GM12878 (cell line): ENCODE measurements around the gene PCCA. TPM values are rescaled to one million over a fixed set of nuclear protein-coding genes. Genes with fewer than 3 reads are reported as not detected.
A peak's percentile ranks its signal among the peaks of the same experiment; 100 is the strongest.

Source experiments
- ATAC-seq: fragments of 200-7000 bp; cut with Tn5 transposase; 3 replicates; pipeline ENCODE4 v1.9.1; 2020; ENCODE audit warnings: mild to moderate bottlenecking, moderate library complexity
- BruUV-seq: library from RNA; stranded (reverse); fragments of 400-500 nt; replicated peaks from 2 replicates; lab custom pipeline; 2021; lab: Mats Ljungman, UMichigan
- CTCF ChIA-PET: fragments of 300-600 bp; sonication (Branson Sonifier 250); formaldehyde crosslinking; extraction: SDS; loops from one replicate; lab custom pipeline; 2021; ENCODE audit warnings: inconsistent platforms; lab: Yijun Ruan, JAX
- POLR2A ChIA-PET: fragments of 350-600 bp; formaldehyde crosslinking; extraction: SDS; loops from one replicate; lab custom pipeline; 2021; ENCODE audit warnings: inconsistent platforms; lab: Charles Lee
- RAD21 ChIA-PET: fragments of 300-600 bp; sonication (Branson Sonifier 250); formaldehyde crosslinking; loops from one replicate; lab custom pipeline; 2023; ENCODE audit warnings: antibody characterized with exemption; ENCODE audit not compliant: unreplicated experiment; lab: Charles Lee
- SMC1A ChIA-PET: fragments of 300-600 bp; sonication (Branson Sonifier 250); formaldehyde crosslinking; loops from one replicate; lab custom pipeline; 2023; ENCODE audit not compliant: unreplicated experiment, uncharacterized antibody; lab: Charles Lee
- DNase-seq: peaks from one replicate; pipeline ENCODE4 v3.0.0-alpha.2; 2011; ENCODE audit warnings: low read depth, low spot score
- FAIRE-seq: peaks from 3 replicates; lab custom pipeline; 2011; peaks lifted over from hg19 to GRCh38; lab: Jason Lieb, UNC
- H2AFZ ChIP-seq: 2 replicates; pipeline ENCODE4 v1.6.0; 2011; ENCODE audit warnings: low read depth, low read length, control low read depth; ENCODE audit not compliant: control insufficient read depth
- H3K27ac ChIP-seq: 2 replicates; pipeline ENCODE4 v1.5.1; 2011; ENCODE audit warnings: control low read depth; ENCODE audit not compliant: control insufficient read depth, insufficient read depth
- H3K27me3 ChIP-seq, 2 experiments: replicated peaks in 1 of 2; 2 replicates each; pipeline versions ENCODE4 v1.6.0 to v1.6.1; 2011; ENCODE audit warnings: low read length in 1 of 2; ENCODE audit not compliant: control insufficient read depth in 2 of 2, insufficient read depth in 2 of 2
- H3K36me3 ChIP-seq, 2 experiments: 2 replicates each; pipeline ENCODE4 v1.5.1; 2011; ENCODE audit warnings: low read length in 1 of 2; ENCODE audit not compliant: control insufficient read depth in 2 of 2, insufficient read depth in 2 of 2
- H3K4me1 ChIP-seq: 2 replicates; pipeline ENCODE4 v1.6.1; 2011; ENCODE audit warnings: mild to moderate bottlenecking, low read length, moderate library complexity, mixed read lengths; ENCODE audit not compliant: control insufficient read depth, insufficient read depth
- H3K4me2 ChIP-seq: 2 replicates; pipeline ENCODE4 v1.6.0; 2011; ENCODE audit warnings: control low read depth; ENCODE audit not compliant: control insufficient read depth, insufficient read depth
- H3K4me3 ChIP-seq: fragments of 200-600 bp; sonication (generic); 2 replicates; pipeline ENCODE4 v1.5.1; 2016
- H3K79me2 ChIP-seq: 2 replicates; pipeline ENCODE4 v1.6.0; 2011; ENCODE audit warnings: low read length; ENCODE audit not compliant: control insufficient read depth, insufficient read depth
- H3K9ac ChIP-seq: 2 replicates; pipeline ENCODE4 v1.8.0; 2011; ENCODE audit warnings: low read length, control low read depth, mixed read lengths; ENCODE audit not compliant: control insufficient read depth, insufficient read depth
- H3K9me3 ChIP-seq: replicated peaks from 3 replicates; pipeline ENCODE4 v1.5.1; 2011; ENCODE audit warnings: mild to moderate bottlenecking, low read length; ENCODE audit not compliant: control insufficient read depth, insufficient read depth
- H4K20me1 ChIP-seq: 2 replicates; pipeline ENCODE4 v1.6.0; 2011; ENCODE audit not compliant: control insufficient read depth, insufficient read depth
- BMI1 ChIP-seq: fragments of 450-650 bp; IDR thresholded peaks from 2 replicates; pipeline ENCODE4 v1.6.1; 2016; ENCODE audit warnings: mild to moderate bottlenecking, moderate library complexity, borderline replicate concordance
- CHD2 ChIP-seq: IDR thresholded peaks from 2 replicates; pipeline ENCODE4 v1.6.1; 2011; ENCODE audit warnings: low read depth, low read length, improper control_type of control experiment, borderline replicate concordance
- CREB1 ChIP-seq: IDR thresholded peaks from 2 replicates; pipeline ENCODE4 v1.6.1; 2012; ENCODE audit warnings: low read depth, mild to moderate bottlenecking, inconsistent platforms
- ESRRA ChIP-seq: IDR thresholded peaks from 2 replicates; pipeline ENCODE4 v1.6.1; 2012; ENCODE audit warnings: mild to moderate bottlenecking, low read length, improper control_type of control experiment
- IKZF2 ChIP-seq, 2 experiments: fragments of 450-650 bp; IDR thresholded peaks; 2 replicates each; pipeline ENCODE4 v1.6.1; 2017; ENCODE audit warnings: mild to moderate bottlenecking in 2 of 2, moderate library complexity in 2 of 2
- KLF5 ChIP-seq: fragments of 450-650 bp; IDR thresholded peaks from 2 replicates; pipeline ENCODE4 v1.6.1; 2014; ENCODE audit warnings: mild to moderate bottlenecking; ENCODE audit not compliant: partially characterized antibody
- NR2C1 ChIP-seq: fragments of 450-650 bp; IDR thresholded peaks from 2 replicates; pipeline ENCODE4 v1.6.1; 2017; ENCODE audit warnings: antibody characterized with exemption, mild to moderate bottlenecking, moderate library complexity
- PML ChIP-seq: IDR thresholded peaks from 2 replicates; pipeline ENCODE4 v1.6.1; 2012; ENCODE audit warnings: low read length, inconsistent platforms
- SIN3A ChIP-seq: IDR thresholded peaks from 2 replicates; pipeline ENCODE4 v1.6.1; 2012; ENCODE audit warnings: low read depth, low read length, improper control_type of control experiment
- SRF ChIP-seq, 2 experiments: IDR thresholded peaks; 2 replicates each; pipeline ENCODE4 v1.6.1; 2011; ENCODE audit warnings: low read depth in 2 of 2, low read length in 2 of 2, mild to moderate bottlenecking in 1 of 2, moderate library complexity in 1 of 2
- TARDBP ChIP-seq: IDR thresholded peaks from 2 replicates; pipeline ENCODE4 v1.6.1; 2016; ENCODE audit warnings: borderline replicate concordance
- TBL1XR1 ChIP-seq: IDR thresholded peaks from 2 replicates; pipeline ENCODE4 v1.6.1; 2012; ENCODE audit warnings: low read depth, low read length, improper control_type of control experiment
- ZBTB40 ChIP-seq: fragments of 450-650 bp; IDR thresholded peaks from 2 replicates; pipeline ENCODE4 v1.6.1; 2016; ENCODE audit warnings: mild to moderate bottlenecking, moderate library complexity, borderline replicate concordance
- WGBS: methylation state at CpG from one replicate; pipeline ENCODE4 v1.1.6; 2016; ENCODE audit warnings: low lambda C conversion rate; ENCODE audit not compliant: insufficient replicate concordance, insufficient coverage; ENCODE audit errors: missing lambda C conversion rate; 5-methylcytosine and 5-hydroxymethylcytosine counted together
- in situ Hi-C: fragments of 300-500 bp; cut with MboI; formaldehyde crosslinking; loops from 9 replicates; pipeline ENCODE4 v1.14.3; 2018; ENCODE audit warnings: mixed read lengths
- intact Hi-C: fragments of 100-400 bp; cut with micrococcal nuclease; formaldehyde crosslinking; loops from one replicate; pipeline ENCODE4 v1.14.2; 2022; ENCODE audit not compliant: unreplicated experiment
- polyA plus RNA-seq, 11 experiments: library from polyadenylated mRNA; depleted of rRNA in 4 of 11; unstranded in 6 of 11; stranded (reverse) in 5 of 11; fragments of >200 nt; fragmentation: Nextera tagmentation in 4 of 11; fragmentation: Illumina TruSeq in 1 of 11; extraction: Ambion mirVana in 4 of 11; extraction: Trizol in 1 of 11; gene quantifications; 1 replicate in 1 of 11; 2 replicates in 10 of 11; pipeline versions ENCODE4 v1.2.1 to v1.2.3, GENCODE V29; 2011 to 2016; ENCODE audit warnings: inconsistent platforms in 2 of 11, missing spikeins in 2 of 11, low read depth in 1 of 11
- total RNA-seq, 4 experiments: library from RNA; depleted of rRNA in 3 of 4; stranded (reverse); fragments of >200 nt in 3 of 4; fragmentation: Illumina TruSeq in 1 of 4; extraction: Trizol in 1 of 4; gene quantifications; 2 replicates each; pipeline versions ENCODE4 v1.2.1 to v1.2.3, GENCODE V29; 2013 to 2021
- TF ChIP-seq, protein P1 (sequence below): IDR thresholded peaks from 2 replicates; pipeline ENCODE4 v1.6.1; 2012; ENCODE audit warnings: mild to moderate bottlenecking, low read depth, low read length
- TF ChIP-seq, protein P2 (sequence below): fragments of 450-650 bp; conservative IDR thresholded peaks from 2 replicates; pipeline ENCODE4 v1.6.1; 2017; ENCODE audit warnings: mild to moderate bottlenecking, moderate library complexity

The PCCA gene
- total and polyA plus RNA-seq, 10 of the 15 experiments (the other 5 are each of a cell fraction or from before 2014, with no cell fraction given) = 5.9 to 18.2 (median 12.4) TPM

- Histone ChIP-seq H2AFZ (peak overlapping the region; percentile 92), H3K4me1 (no peaks in the 10 kb centered on the region), H3K79me2 (peaks cover 11% of the 10 kb centered on the region), H3K4me3 (peak overlapping the region; percentile 95), H3K27ac (peak overlapping the region; percentile 76), H3K9me3 (no peaks in the 10 kb centered on the region), H3K36me3 (no peaks in the 10 kb centered on the region), H3K9ac (peak overlapping the region; percentile 79), H3K27me3 (no peaks in the 10 kb centered on the region), H4K20me1 (no peaks in the 10 kb centered on the region), H3K4me2 (peak overlapping the region; percentile 48)
- WGBS = 8% methylated on average over 13 of the region's 13 CpGs
- intact Hi-C loops (no loop called here), in situ Hi-C loops (no loop called here)
- RAD21 ChIA-PET = interaction anchor here (1.3 kb wide), 1 partner anchor 9 kb away, joined by 4 read pairs; no protein-coding TSS in a partner anchor
- POLR2A ChIA-PET = interaction anchor here (0.6 to 1.5 kb wide), 3 partner anchors 9 to 20 kb away, joined by 3 to 6 read pairs (median 4); no protein-coding TSS in a partner anchor
- no peak for FAIRE-seq
- CTCF ChIA-PET = interaction anchor here (0.7 to 1.6 kb wide), 5 partner anchors 106 to 482 kb away, joined by 3 to 5 read pairs (median 3); no protein-coding TSS in a partner anchor
- no peak for DNase-seq
- ATAC-seq = peak; percentile 53
- no TSS peak for BruUV-seq
- SMC1A ChIA-PET = interaction anchor here (0.7 to 1.7 kb wide), 6 partner anchors 9 to 41 kb away, joined by 3 read pairs; no protein-coding TSS in a partner anchor
- TF ChIP-seq TBL1XR1 (no peak), ESRRA (no peak), CHD2 (no peak), CREB1 (no peak), SRF (IDR thresholded peaks at IDR 0.05; ENCODE audit: low read depth in 2 of 2, low read length in 2 of 2) (no peak), NR2C1 (no peak), KLF5 (no peak), IKZF2 (IDR thresholded peaks at IDR 0.05) (0 out of 4 replicates have a peak, but pooled peaks of 1 of the 2 experiments have one; percentile 1), PML (no peak), SIN3A (0 out of 2 replicates have a peak, but pooled peaks have one; percentile 3), BMI1 (no peak), ZBTB40 (no peak), TARDBP (no peak)
- TF ChIP-seq, protein P1, sequence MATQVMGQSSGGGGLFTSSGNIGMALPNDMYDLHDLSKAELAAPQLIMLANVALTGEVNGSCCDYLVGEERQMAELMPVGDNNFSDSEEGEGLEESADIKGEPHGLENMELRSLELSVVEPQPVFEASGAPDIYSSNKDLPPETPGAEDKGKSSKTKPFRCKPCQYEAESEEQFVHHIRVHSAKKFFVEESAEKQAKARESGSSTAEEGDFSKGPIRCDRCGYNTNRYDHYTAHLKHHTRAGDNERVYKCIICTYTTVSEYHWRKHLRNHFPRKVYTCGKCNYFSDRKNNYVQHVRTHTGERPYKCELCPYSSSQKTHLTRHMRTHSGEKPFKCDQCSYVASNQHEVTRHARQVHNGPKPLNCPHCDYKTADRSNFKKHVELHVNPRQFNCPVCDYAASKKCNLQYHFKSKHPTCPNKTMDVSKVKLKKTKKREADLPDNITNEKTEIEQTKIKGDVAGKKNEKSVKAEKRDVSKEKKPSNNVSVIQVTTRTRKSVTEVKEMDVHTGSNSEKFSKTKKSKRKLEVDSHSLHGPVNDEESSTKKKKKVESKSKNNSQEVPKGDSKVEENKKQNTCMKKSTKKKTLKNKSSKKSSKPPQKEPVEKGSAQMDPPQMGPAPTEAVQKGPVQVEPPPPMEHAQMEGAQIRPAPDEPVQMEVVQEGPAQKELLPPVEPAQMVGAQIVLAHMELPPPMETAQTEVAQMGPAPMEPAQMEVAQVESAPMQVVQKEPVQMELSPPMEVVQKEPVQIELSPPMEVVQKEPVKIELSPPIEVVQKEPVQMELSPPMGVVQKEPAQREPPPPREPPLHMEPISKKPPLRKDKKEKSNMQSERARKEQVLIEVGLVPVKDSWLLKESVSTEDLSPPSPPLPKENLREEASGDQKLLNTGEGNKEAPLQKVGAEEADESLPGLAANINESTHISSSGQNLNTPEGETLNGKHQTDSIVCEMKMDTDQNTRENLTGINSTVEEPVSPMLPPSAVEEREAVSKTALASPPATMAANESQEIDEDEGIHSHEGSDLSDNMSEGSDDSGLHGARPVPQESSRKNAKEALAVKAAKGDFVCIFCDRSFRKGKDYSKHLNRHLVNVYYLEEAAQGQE = no peak
- TF ChIP-seq, protein P2, sequence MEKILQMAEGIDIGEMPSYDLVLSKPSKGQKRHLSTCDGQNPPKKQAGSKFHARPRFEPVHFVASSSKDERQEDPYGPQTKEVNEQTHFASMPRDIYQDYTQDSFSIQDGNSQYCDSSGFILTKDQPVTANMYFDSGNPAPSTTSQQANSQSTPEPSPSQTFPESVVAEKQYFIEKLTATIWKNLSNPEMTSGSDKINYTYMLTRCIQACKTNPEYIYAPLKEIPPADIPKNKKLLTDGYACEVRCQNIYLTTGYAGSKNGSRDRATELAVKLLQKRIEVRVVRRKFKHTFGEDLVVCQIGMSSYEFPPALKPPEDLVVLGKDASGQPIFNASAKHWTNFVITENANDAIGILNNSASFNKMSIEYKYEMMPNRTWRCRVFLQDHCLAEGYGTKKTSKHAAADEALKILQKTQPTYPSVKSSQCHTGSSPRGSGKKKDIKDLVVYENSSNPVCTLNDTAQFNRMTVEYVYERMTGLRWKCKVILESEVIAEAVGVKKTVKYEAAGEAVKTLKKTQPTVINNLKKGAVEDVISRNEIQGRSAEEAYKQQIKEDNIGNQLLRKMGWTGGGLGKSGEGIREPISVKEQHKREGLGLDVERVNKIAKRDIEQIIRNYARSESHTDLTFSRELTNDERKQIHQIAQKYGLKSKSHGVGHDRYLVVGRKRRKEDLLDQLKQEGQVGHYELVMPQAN = 0 out of 2 replicates have a peak, but pooled peaks have one; percentile 2
Observed at GRCh38 chr13:100089465-100090032, 656 bp downstream of the PCCA start.
